Panc1 (cell line): Measurements from ENCODE around the gene PAK1. TPM values are rescaled to one million over a fixed set of nuclear protein-coding genes. Genes with fewer than 3 reads are reported as not detected.

Experiments
- ATAC-seq: fragments of 200-7000 bp; cut with Tn5 transposase; 2 replicates; pipeline ENCODE4 v1.9.1; 2020; ENCODE audit warnings: mild to moderate bottlenecking, moderate library complexity
- BruUV-seq: library from RNA; stranded (reverse); fragments of 400-500 nt; replicated peaks from 2 replicates; lab custom pipeline; 2021; lab: Mats Ljungman, UMichigan
- CTCF ChIA-PET: fragments of 300-600 bp; sonication (Branson Sonifier 250); formaldehyde crosslinking; loops from one replicate; lab custom pipeline; 2022; ENCODE audit warnings: antibody characterized with exemption; lab: Charles Lee
- POLR2A ChIA-PET: fragments of 300-600 bp; sonication (Branson Sonifier 250); formaldehyde crosslinking; loops from one replicate; lab custom pipeline; 2022; ENCODE audit warnings: antibody characterized with exemption; lab: Charles Lee
- DNase-seq: peaks from one replicate; pipeline ENCODE4 v3.0.0-alpha.2; 2010; ENCODE audit warnings: low read depth, low spot score
- H3K27ac ChIP-seq: 2 replicates; pipeline ENCODE4 v1.5.1; 2011; ENCODE audit warnings: mild to moderate bottlenecking, low read length, inconsistent platforms
- H3K27me3 ChIP-seq: fragments of 200-500 bp; sonication (Bioruptor generic); 2 replicates; pipeline ENCODE4 v1.6.0; 2014; ENCODE audit warnings: low read length, inconsistent platforms; ENCODE audit not compliant: control insufficient read depth, insufficient read depth
- H3K36me3 ChIP-seq: fragments of 200-500 bp; sonication (Bioruptor generic); 2 replicates; pipeline ENCODE4 v1.5.1; 2014; ENCODE audit warnings: inconsistent platforms, mild to moderate bottlenecking, low read length, moderate library complexity; ENCODE audit not compliant: control insufficient read depth, insufficient read depth
- H3K4me1 ChIP-seq: 2 replicates; pipeline ENCODE4 v1.5.1; 2011; ENCODE audit warnings: inconsistent platforms, mild to moderate bottlenecking, low read length, moderate library complexity; ENCODE audit not compliant: control insufficient read depth, insufficient read depth
- H3K4me3 ChIP-seq, 2 experiments: 2 replicates each; pipeline ENCODE4 v1.5.1; 2011 to 2012; ENCODE audit warnings: low read depth in 2 of 2, low read length in 2 of 2, mild to moderate bottlenecking in 2 of 2, inconsistent platforms in 1 of 2, moderate library complexity in 1 of 2
- H3K9me3 ChIP-seq: fragments of 200-500 bp; sonication (Bioruptor generic); 2 replicates; pipeline ENCODE4 v1.5.1; 2014; ENCODE audit warnings: low read depth, mild to moderate bottlenecking, inconsistent platforms, low read length, moderate library complexity; ENCODE audit not compliant: control insufficient read depth, insufficient read depth
- CTCF ChIP-seq: fragments of 450-650 bp; IDR thresholded peaks from 2 replicates; pipeline ENCODE4 v1.5.1; 2017; ENCODE audit warnings: mild to moderate bottlenecking
- POLR2AphosphoS5 ChIP-seq: IDR thresholded peaks from 2 replicates; pipeline ENCODE4 v1.6.1; 2012; ENCODE audit warnings: mild to moderate bottlenecking, low read depth, low read length, moderate library complexity
- SIN3A ChIP-seq: IDR thresholded peaks from 2 replicates; pipeline ENCODE4 v1.6.1; 2012; ENCODE audit warnings: low read depth, mild to moderate bottlenecking, low read length, moderate library complexity, borderline replicate concordance; ENCODE audit not compliant: insufficient read depth
- TCF7L2 ChIP-seq: IDR thresholded peaks from 2 replicates; pipeline ENCODE4 v1.6.1; 2011; ENCODE audit warnings: mild to moderate bottlenecking, low read depth, low read length, inconsistent platforms
- in situ Hi-C: cut with HindIII; loops from 2 replicates; pipeline ENCODE4 v1.10.0; 2016; ENCODE audit warnings: low sequenced_read_pairs, low pct_unique_long_range_greater_than_20kb
- intact Hi-C: fragments of 100-400 bp; cut with micrococcal nuclease; formaldehyde crosslinking; loops from one replicate; pipeline ENCODE4 v1.10.0; 2022; ENCODE audit not compliant: unreplicated experiment
- total RNA-seq: library from RNA; stranded (reverse); gene quantifications from one replicate; pipeline ENCODE4 v1.2.1, GENCODE V29; 2021; ENCODE audit not compliant: unreplicated experiment
- TF ChIP-seq, protein P1 (sequence below), 2 experiments: IDR thresholded peaks; 2 replicates each; pipeline ENCODE4 v1.6.1; 2011 to 2012; ENCODE audit warnings: low read depth in 2 of 2, control low read depth in 1 of 2, low read length in 1 of 2, mild to moderate bottlenecking in 1 of 2, moderate library complexity in 1 of 2; ENCODE audit not compliant: insufficient read depth in 1 of 2

PAK1 gene
- total RNA-seq, 1 experiment from 2014 or later: 38.2 TPM

DNA sequence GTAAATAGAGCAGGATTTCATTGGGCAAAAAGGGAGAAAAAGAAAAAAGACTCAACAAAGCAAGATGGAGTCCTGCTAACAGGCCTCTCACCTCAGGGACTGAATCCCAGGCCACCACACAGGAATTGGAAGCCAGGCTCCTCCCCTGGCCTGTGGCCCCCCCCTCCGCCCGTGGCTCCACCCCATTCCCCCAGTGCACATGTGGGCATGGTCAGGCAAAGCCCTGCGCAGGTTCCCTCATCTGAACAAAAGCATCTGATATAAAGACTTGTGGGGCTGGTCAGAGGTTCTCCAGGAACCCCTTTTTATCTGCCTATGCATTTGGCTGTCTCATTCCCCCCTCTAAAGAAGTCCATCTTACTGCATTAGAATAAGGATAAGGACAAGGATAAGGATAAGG lies 46.0 kb upstream of the PAK1 start:
- CTCF ChIA-PET: interaction anchor here (0.5 kb wide), 1 partner anchor 85 kb away, joined by 4 read pairs; no protein-coding TSS in a partner anchor
- ATAC-seq: no peak
- in situ Hi-C loops: loop anchor here (5.0 kb wide), 1 partner anchor 78 kb away; no protein-coding TSS in a partner anchor

DNA sequence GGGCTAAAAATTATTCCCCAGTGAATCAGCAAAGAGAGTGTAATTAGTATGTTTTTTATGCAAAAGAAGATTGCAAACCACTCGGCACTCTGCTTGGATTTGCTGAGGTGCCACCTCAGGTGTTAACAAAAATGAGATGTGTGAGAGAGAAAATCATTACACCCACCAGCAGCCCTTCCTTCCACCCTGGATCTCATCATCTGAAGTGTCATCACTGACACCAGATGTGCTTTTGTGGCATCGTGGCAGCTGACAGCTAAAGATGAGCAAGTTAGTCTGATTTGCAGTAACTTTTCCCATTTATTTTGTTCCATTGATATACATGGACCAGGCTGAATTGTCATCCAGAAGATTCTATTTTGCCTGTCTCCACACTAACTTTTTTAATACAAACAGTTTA lies 44.6 kb upstream of the PAK1 start:
- CTCF ChIA-PET: no interaction called here
- no peaks in the 10 kb centered on the region for H3K9me3 ChIP-seq
- peaks cover 14% of the 10 kb centered on the region for H3K27me3 ChIP-seq
- POLR2A ChIA-PET: no interaction called here
- intact Hi-C loops: no loop called here
- no TSS peak for BruUV-seq
- no peak for ATAC-seq
- DNase-seq: no peak
- in situ Hi-C loops: no loop called here
- H3K36me3 ChIP-seq: no peaks in the 10 kb centered on the region
- TF ChIP-seq, protein P1, sequence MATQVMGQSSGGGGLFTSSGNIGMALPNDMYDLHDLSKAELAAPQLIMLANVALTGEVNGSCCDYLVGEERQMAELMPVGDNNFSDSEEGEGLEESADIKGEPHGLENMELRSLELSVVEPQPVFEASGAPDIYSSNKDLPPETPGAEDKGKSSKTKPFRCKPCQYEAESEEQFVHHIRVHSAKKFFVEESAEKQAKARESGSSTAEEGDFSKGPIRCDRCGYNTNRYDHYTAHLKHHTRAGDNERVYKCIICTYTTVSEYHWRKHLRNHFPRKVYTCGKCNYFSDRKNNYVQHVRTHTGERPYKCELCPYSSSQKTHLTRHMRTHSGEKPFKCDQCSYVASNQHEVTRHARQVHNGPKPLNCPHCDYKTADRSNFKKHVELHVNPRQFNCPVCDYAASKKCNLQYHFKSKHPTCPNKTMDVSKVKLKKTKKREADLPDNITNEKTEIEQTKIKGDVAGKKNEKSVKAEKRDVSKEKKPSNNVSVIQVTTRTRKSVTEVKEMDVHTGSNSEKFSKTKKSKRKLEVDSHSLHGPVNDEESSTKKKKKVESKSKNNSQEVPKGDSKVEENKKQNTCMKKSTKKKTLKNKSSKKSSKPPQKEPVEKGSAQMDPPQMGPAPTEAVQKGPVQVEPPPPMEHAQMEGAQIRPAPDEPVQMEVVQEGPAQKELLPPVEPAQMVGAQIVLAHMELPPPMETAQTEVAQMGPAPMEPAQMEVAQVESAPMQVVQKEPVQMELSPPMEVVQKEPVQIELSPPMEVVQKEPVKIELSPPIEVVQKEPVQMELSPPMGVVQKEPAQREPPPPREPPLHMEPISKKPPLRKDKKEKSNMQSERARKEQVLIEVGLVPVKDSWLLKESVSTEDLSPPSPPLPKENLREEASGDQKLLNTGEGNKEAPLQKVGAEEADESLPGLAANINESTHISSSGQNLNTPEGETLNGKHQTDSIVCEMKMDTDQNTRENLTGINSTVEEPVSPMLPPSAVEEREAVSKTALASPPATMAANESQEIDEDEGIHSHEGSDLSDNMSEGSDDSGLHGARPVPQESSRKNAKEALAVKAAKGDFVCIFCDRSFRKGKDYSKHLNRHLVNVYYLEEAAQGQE (IDR thresholded peaks at IDR 0.05; ENCODE audit: insufficient read depth in 1 of 2, low read depth in 2 of 2, low read length in 1 of 2): no peak
- TF ChIP-seq TCF7L2 (no peak), CTCF (no peak), SIN3A (no peak), POLR2AphosphoS5 (no peak)
- no peaks in the 10 kb centered on the region for H3K4me1 ChIP-seq
- no peak overlapping the region for H3K27ac ChIP-seq
- H3K4me3 ChIP-seq: no peak overlapping the region

More for the DNA sequence above, 46.0 kb upstream of the PAK1 start:
- Histone ChIP-seq H3K9me3 (no peaks in the 10 kb centered on the region), H3K27me3 (peaks cover 11% of the 10 kb centered on the region), H3K4me1 (no peaks in the 10 kb centered on the region), H3K36me3 (no peaks in the 10 kb centered on the region), H3K27ac (no peak overlapping the region), H3K4me3 (no peak overlapping the region)
- intact Hi-C loops: no loop called here
- POLR2A ChIA-PET: no interaction called here
- TF ChIP-seq CTCF: no peak
- no peak for TF ChIP-seq TCF7L2
- no peak for TF ChIP-seq POLR2AphosphoS5
- TF ChIP-seq, protein P1 (IDR thresholded peaks at IDR 0.05; ENCODE audit: insufficient read depth in 1 of 2, low read depth in 2 of 2, low read length in 1 of 2): no peak
- TF ChIP-seq SIN3A: no peak
- no peak for DNase-seq
- no TSS peak for BruUV-seq
